Transverse colon (tissue), 4 donors: Measurements from ENCODE around the gene SESN3.

Source experiments
- CTCF ChIP-seq, 5 experiments: fragments of 200-600 bp in 3 of 5; fragments of 450-650 bp in 2 of 5; sonication (generic) in 3 of 5; IDR thresholded peaks; 1 replicate in 2 of 5; 2 replicates in 3 of 5; pipeline ENCODE4 v1.5.1; 2016 to 2017; ENCODE audit warnings: antibody characterized with exemption in 5 of 5, inconsistent platforms in 3 of 5, mild to moderate bottlenecking in 2 of 5, moderate library complexity in 1 of 5
- EP300 ChIP-seq: sonication (generic); formaldehyde crosslinking; IDR thresholded peaks from one replicate; pipeline ENCODE4 v1.6.1; 2017; ENCODE audit warnings: antibody characterized with exemption, low read depth
- POLR2A ChIP-seq: fragments of 450-650 bp; IDR thresholded peaks from one replicate; pipeline ENCODE4 v1.6.1; 2016; ENCODE audit warnings: antibody characterized with exemption, mild to moderate bottlenecking, moderate library complexity
- POLR2AphosphoS5 ChIP-seq, 3 donors: sonication (generic); formaldehyde crosslinking; IDR thresholded peaks; one replicate each; pipeline ENCODE4 v1.6.1; 2016; ENCODE audit warnings: antibody characterized with exemption in 3 of 3

GRCh38 chr11:95157824-95158223 is 73.2 kb downstream of the SESN3 start:
- no peak for TF ChIP-seq POLR2AphosphoS5 (IDR thresholded peaks at IDR 0.05)
- no peak for TF ChIP-seq CTCF (IDR thresholded peaks at IDR 0.05)
- TF ChIP-seq POLR2A = no peak
- TF ChIP-seq EP300 = no peak
